CD14-positive monocyte (primary cell): Measurements from ENCODE around the gene NEDD4L. TPM values are rescaled to one million over a fixed set of nuclear protein-coding genes. Genes with fewer than 3 reads are reported as not detected.
A peak's percentile ranks its signal among the peaks of the same experiment; 100 is the strongest.
"Not testable (repeated sequence)": the region's sequence is repeated elsewhere in the genome, so short reads cannot be mapped to it uniquely, and the experiment has no call there.

Source experiments
- DNase-seq, 3 donors: peaks; one replicate each; pipeline ENCODE4 v3.0.0-alpha.2; 2011 to 2022
- H2AFZ ChIP-seq: 2 replicates; pipeline ENCODE4 v1.6.0; 2012; ENCODE audit warnings: mild to moderate bottlenecking, low read depth, low read length, inconsistent platforms; ENCODE audit not compliant: insufficient read depth, poor library complexity, severe bottlenecking
- H3K27ac ChIP-seq, 2 donors: 1 replicate in 1 of 2; 2 replicates in 1 of 2; pipeline ENCODE4 v1.5.1; 2012 to 2013; ENCODE audit warnings: low read length in 2 of 2, control low read depth in 1 of 2, inconsistent platforms in 1 of 2, low read depth in 1 of 2, mild to moderate bottlenecking in 1 of 2
- H3K27me3 ChIP-seq, 2 donors: one replicate each; pipeline versions ENCODE4 v1.6.0 to v1.6.1; 2011 to 2013; ENCODE audit warnings: low read length in 2 of 2; ENCODE audit not compliant: control insufficient read depth in 2 of 2, insufficient read depth in 2 of 2
- H3K36me3 ChIP-seq, 2 donors: replicated peaks in 1 of 2; 1 replicate in 1 of 2; 2 replicates in 1 of 2; pipeline versions ENCODE4 v1.5.1 to v1.6.1; 2012 to 2013; ENCODE audit warnings: low read length in 2 of 2, control low read depth in 1 of 2, inconsistent platforms in 1 of 2, mild to moderate bottlenecking in 1 of 2; ENCODE audit not compliant: insufficient read depth in 2 of 2, control insufficient read depth in 1 of 2
- H3K4me1 ChIP-seq, 2 donors: 1 replicate in 1 of 2; 2 replicates in 1 of 2; pipeline versions ENCODE4 v1.5.1 to v1.6.1; 2012 to 2013; ENCODE audit warnings: low read length in 2 of 2, control low read depth in 1 of 2, inconsistent platforms in 1 of 2, mild to moderate bottlenecking in 1 of 2, moderate library complexity in 1 of 2; ENCODE audit not compliant: insufficient read depth in 2 of 2, control insufficient read depth in 1 of 2
- H3K4me2 ChIP-seq: replicated peaks from 2 replicates; pipeline ENCODE3; 2012; ENCODE audit warnings: low read length, moderate library complexity, mild to moderate bottlenecking; ENCODE audit not compliant: poor library complexity, severe bottlenecking; ENCODE audit errors: extremely low read depth
- H3K4me3 ChIP-seq, 3 experiments: fragments of 200-600 bp in 1 of 3; sonication (generic) in 1 of 3; replicated peaks in 1 of 3; 1 replicate in 2 of 3; 2 replicates in 1 of 3; pipeline ENCODE4 v1.5.1; 2011 to 2013; ENCODE audit warnings: low read length in 3 of 3, mild to moderate bottlenecking in 3 of 3, control low read depth in 2 of 3, low read depth in 2 of 3, inconsistent platforms in 1 of 3, moderate library complexity in 1 of 3
- H3K79me2 ChIP-seq: 2 replicates; pipeline ENCODE4 v1.6.0; 2012; ENCODE audit warnings: mild to moderate bottlenecking, control low read depth, inconsistent platforms, low read length, moderate library complexity; ENCODE audit not compliant: insufficient read depth
- H3K9ac ChIP-seq: 2 replicates; pipeline ENCODE4 v1.6.0; 2017; ENCODE audit warnings: low read length, mild to moderate bottlenecking; ENCODE audit not compliant: insufficient read depth, poor library complexity, severe bottlenecking
- H3K9me3 ChIP-seq, 2 donors: replicated peaks in 1 of 2; 1 replicate in 1 of 2; 2 replicates in 1 of 2; pipeline versions ENCODE4 v1.5.1 to v1.6.1; 2012 to 2013; ENCODE audit warnings: low read length in 2 of 2, control low read depth in 1 of 2; ENCODE audit not compliant: control insufficient read depth in 1 of 2, insufficient read depth in 1 of 2
- H4K20me1 ChIP-seq: 2 replicates; pipeline ENCODE4 v1.6.0; 2012; ENCODE audit warnings: mild to moderate bottlenecking, low read length, control low read depth, moderate library complexity; ENCODE audit not compliant: insufficient read depth
- H3K27ac Mint-ChIP-seq, 7 donors: one replicate each; pipeline ENCODE4 v1.8.0; 2020; ENCODE audit warnings: mild to moderate bottlenecking in 7 of 7, mixed read lengths in 7 of 7, moderate library complexity in 6 of 7, inconsistent platforms in 2 of 7
- H3K27me3 Mint-ChIP-seq, 3 donors: one replicate each; pipeline ENCODE4 v1.8.0; 2021 to 2022; ENCODE audit warnings: low read depth in 3 of 3, mild to moderate bottlenecking in 3 of 3, mixed read lengths in 3 of 3, moderate library complexity in 3 of 3, inconsistent platforms in 1 of 3
- H3K36me3 Mint-ChIP-seq, 2 donors: one replicate each; pipeline ENCODE4 v1.8.0; 2020; ENCODE audit warnings: mixed read lengths in 2 of 2, inconsistent platforms in 1 of 2, mild to moderate bottlenecking in 1 of 2
- H3K4me1 Mint-ChIP-seq: one replicate; pipeline ENCODE4 v1.8.0; 2020; ENCODE audit warnings: mild to moderate bottlenecking, mixed read lengths
- H3K4me3 Mint-ChIP-seq, 2 donors: one replicate each; pipeline ENCODE4 v1.8.0; 2020; ENCODE audit warnings: mild to moderate bottlenecking in 2 of 2, mixed read lengths in 2 of 2, moderate library complexity in 1 of 2
- H3K9me3 Mint-ChIP-seq, 7 donors: one replicate each; pipeline ENCODE4 v1.8.0; 2020 to 2022; ENCODE audit warnings: mixed read lengths in 7 of 7, mild to moderate bottlenecking in 6 of 7, moderate library complexity in 6 of 7, inconsistent platforms in 2 of 7
- WGBS: methylation state at CpG from one replicate; pipeline ENCODE4 v1.1.5; 2013; ENCODE audit warnings: missing lambda C conversion rate; ENCODE audit not compliant: insufficient coverage; 5-methylcytosine and 5-hydroxymethylcytosine counted together
- intact Hi-C, 2 donors: fragments of 100-400 bp; cut with micrococcal nuclease; formaldehyde crosslinking; loops; one replicate each; pipeline versions ENCODE4 v1.15.0 to v1.15.1; 2023
- polyA plus RNA-seq, 3 donors: library from polyadenylated mRNA; depleted of rRNA in 1 of 3; unstranded in 2 of 3; stranded (reverse) in 1 of 3; fragments of 300-500 nt in 2 of 3; fragments of >200 nt in 1 of 3; fragmentation: Illumina TruSeq in 2 of 3; gene quantifications; 1 replicate in 2 of 3; 2 replicates in 1 of 3; pipeline ENCODE4 v1.2.3, GENCODE V29; 2012 to 2021
- TF ChIP-seq, protein P1 (sequence below): fragments of 200-600 bp; IDR thresholded peaks from one replicate; pipeline ENCODE4 v1.8.0; 2022; ENCODE audit warnings: antibody characterized with exemption, mild to moderate bottlenecking

NEDD4L gene
- polyA plus RNA-seq, 3 donors, result 2.5 to 5.2 (median 4.5) TPM

DNA sequence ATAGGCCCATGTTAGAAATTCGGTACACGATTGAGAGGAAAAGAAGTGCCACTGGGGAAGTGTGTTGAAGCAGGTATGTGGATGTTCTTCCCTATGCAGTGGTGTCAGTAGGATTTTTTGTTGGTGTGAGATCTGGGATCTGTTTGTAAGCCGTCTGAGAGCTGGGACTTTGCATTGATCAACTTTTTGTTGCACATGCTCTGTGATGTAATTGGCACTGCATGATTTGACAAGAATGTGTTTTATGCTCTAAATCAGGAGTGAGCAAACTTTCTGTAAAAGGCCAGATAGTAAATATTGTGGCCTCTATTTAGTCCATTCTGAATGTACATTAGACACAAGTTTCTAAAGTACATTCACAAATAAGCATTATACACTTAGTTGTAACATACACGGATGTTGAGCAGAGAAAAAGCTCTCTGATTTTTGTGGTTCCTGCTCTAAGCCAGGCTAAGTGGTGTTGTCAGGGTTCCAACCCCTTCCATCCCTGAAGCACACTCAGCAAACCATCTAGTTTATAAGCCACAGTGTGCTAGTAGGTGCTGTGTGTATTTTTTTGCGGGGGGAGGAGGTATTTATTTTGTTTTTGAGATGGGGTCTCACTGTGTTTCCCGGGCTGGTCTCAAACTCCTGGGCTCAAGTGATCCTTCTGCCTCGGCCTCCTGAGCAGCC lies 235.6 kb downstream of the NEDD4L start:
- H3K4me1 ChIP-seq, result no peaks in the 10 kb centered on the region
- no peaks in the 10 kb centered on the region for H4K20me1 ChIP-seq
- no peaks in the 10 kb centered on the region for H3K79me2 ChIP-seq
- no peak overlapping the region for H3K4me2 ChIP-seq
- H3K9ac ChIP-seq, result no peak overlapping the region
- H2AFZ ChIP-seq, result no peak overlapping the region
- H3K4me3 Mint-ChIP-seq, result no peak overlapping the region
- H3K27me3 Mint-ChIP-seq, result peaks cover 3 to 4% (median 4%) of the 10 kb centered on the region in 3 donors
- 98% methylated on average over 5 of the region's 7 CpGs for WGBS
- H3K36me3 ChIP-seq, result no peaks in the 10 kb centered on the region
- no peaks in the 10 kb centered on the region for H3K27me3 ChIP-seq
- H3K9me3 Mint-ChIP-seq, result peaks cover 0 to 5% (median 0%) of the 10 kb centered on the region in 7 donors
- TF ChIP-seq, protein P1, sequence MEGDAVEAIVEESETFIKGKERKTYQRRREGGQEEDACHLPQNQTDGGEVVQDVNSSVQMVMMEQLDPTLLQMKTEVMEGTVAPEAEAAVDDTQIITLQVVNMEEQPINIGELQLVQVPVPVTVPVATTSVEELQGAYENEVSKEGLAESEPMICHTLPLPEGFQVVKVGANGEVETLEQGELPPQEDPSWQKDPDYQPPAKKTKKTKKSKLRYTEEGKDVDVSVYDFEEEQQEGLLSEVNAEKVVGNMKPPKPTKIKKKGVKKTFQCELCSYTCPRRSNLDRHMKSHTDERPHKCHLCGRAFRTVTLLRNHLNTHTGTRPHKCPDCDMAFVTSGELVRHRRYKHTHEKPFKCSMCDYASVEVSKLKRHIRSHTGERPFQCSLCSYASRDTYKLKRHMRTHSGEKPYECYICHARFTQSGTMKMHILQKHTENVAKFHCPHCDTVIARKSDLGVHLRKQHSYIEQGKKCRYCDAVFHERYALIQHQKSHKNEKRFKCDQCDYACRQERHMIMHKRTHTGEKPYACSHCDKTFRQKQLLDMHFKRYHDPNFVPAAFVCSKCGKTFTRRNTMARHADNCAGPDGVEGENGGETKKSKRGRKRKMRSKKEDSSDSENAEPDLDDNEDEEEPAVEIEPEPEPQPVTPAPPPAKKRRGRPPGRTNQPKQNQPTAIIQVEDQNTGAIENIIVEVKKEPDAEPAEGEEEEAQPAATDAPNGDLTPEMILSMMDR, result no peak
- peak overlapping the region in 1 of 7 donors; percentile 15 for H3K27ac Mint-ChIP-seq
- no peak for DNase-seq
- no peak overlapping the region for H3K27ac ChIP-seq
- H3K4me1 Mint-ChIP-seq, result no peaks in the 10 kb centered on the region
- H3K9me3 ChIP-seq, result no peaks in the 10 kb centered on the region
- no peak overlapping the region for H3K4me3 ChIP-seq
- no peaks in the 10 kb centered on the region for H3K36me3 Mint-ChIP-seq
- intact Hi-C loops, result no loop called here

DNA sequence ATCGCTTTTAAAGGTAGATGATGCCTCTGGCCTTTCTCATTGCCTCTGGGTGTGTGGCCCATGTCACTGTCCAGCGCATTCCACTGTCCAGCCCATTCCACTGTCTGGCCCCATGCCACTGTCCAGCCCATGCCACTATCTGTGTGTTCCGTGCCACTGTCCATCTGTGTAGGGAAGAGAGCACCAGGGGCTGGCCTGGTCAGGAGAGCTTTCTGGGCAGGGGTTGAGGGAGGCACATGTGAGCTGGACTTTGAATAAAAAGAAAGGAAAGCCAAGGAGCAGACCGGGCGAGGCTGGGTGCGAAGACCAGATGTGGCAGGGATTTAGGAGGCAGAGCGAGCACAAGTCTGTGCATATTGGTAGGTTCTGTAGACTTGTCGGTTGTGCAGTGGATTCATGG lies 236.2 kb downstream of the NEDD4L start:
- H3K4me3 ChIP-seq, result no peak overlapping the region
- H3K9ac ChIP-seq, result no peak overlapping the region
- H3K9me3 Mint-ChIP-seq, result peaks cover 0 to 5% (median 0%) of the 10 kb centered on the region in 7 donors
- no peaks in the 10 kb centered on the region for H3K36me3 ChIP-seq
- no peak overlapping the region for H3K4me2 ChIP-seq
- WGBS, result 97% methylated on average over 7 of the region's 8 CpGs
- no peaks in the 10 kb centered on the region for H4K20me1 ChIP-seq
- no peak overlapping the region for H3K4me3 Mint-ChIP-seq
- TF ChIP-seq, protein P1, result no peak
- no peaks in the 10 kb centered on the region for H3K4me1 Mint-ChIP-seq
- H3K4me1 ChIP-seq, result no peaks in the 10 kb centered on the region
- intact Hi-C loops, result no loop called here
- H3K27ac ChIP-seq, result no peak overlapping the region
- peaks cover 3 to 5% (median 4%) of the 10 kb centered on the region in 3 donors for H3K27me3 Mint-ChIP-seq
- no peak overlapping the region for H2AFZ ChIP-seq
- DNase-seq, result no peak
- H3K27me3 ChIP-seq, result no peaks in the 10 kb centered on the region
- no peaks in the 10 kb centered on the region for H3K79me2 ChIP-seq
- H3K9me3 ChIP-seq, result no peaks in the 10 kb centered on the region
- no peaks in the 10 kb centered on the region for H3K36me3 Mint-ChIP-seq
- H3K27ac Mint-ChIP-seq, result peak overlapping the region in 2 of 7 donors; percentile 1 to 15

DNA sequence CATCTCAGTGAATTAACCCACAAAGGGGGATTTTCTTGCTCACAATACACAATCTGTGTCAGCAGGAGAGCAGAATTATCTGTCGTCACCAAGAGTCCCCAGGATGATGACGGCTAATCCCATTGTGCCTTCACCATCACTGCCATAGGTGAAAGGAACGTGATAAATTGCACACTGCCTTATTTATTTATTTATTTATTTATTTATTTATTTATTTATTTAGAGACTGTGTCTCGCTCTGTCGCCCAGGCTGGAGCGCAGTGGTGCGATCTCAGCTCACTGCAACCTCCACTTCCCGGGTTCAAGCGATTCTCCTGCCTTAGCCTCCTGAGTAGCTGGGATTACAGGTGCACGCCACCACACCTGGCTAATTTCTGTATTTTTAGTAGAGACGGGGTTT lies 238.8 kb downstream of the NEDD4L start:
- H3K27ac ChIP-seq, H3K4me3 Mint-ChIP-seq, intact Hi-C loops, H3K4me2 ChIP-seq, H3K36me3 Mint-ChIP-seq, H3K4me1 ChIP-seq, H3K9me3 ChIP-seq, H3K27me3 Mint-ChIP-seq, H3K79me2 ChIP-seq, H2AFZ ChIP-seq, H3K4me1 Mint-ChIP-seq, H3K27me3 ChIP-seq, H3K36me3 ChIP-seq, H4K20me1 ChIP-seq, H3K4me3 ChIP-seq, H3K9me3 Mint-ChIP-seq, H3K9ac ChIP-seq, DNase-seq, H3K27ac Mint-ChIP-seq: not testable (repeated sequence)
- WGBS, result no CpG with 5 or more reads among the region's 11 CpGs
